ENCODE measurements around the gene GALR3.

GALR3 gene

GRCh38 chr22:37827056-37827455 is 3.9 kb downstream of the GALR3 start:
- TF ChIP-seq TAF1 (IDR thresholded peaks at IDR 0.05; ENCODE audit: borderline replicate concordance, insufficient read depth, low read length): no peak
- TF ChIP-seq, protein P1, sequence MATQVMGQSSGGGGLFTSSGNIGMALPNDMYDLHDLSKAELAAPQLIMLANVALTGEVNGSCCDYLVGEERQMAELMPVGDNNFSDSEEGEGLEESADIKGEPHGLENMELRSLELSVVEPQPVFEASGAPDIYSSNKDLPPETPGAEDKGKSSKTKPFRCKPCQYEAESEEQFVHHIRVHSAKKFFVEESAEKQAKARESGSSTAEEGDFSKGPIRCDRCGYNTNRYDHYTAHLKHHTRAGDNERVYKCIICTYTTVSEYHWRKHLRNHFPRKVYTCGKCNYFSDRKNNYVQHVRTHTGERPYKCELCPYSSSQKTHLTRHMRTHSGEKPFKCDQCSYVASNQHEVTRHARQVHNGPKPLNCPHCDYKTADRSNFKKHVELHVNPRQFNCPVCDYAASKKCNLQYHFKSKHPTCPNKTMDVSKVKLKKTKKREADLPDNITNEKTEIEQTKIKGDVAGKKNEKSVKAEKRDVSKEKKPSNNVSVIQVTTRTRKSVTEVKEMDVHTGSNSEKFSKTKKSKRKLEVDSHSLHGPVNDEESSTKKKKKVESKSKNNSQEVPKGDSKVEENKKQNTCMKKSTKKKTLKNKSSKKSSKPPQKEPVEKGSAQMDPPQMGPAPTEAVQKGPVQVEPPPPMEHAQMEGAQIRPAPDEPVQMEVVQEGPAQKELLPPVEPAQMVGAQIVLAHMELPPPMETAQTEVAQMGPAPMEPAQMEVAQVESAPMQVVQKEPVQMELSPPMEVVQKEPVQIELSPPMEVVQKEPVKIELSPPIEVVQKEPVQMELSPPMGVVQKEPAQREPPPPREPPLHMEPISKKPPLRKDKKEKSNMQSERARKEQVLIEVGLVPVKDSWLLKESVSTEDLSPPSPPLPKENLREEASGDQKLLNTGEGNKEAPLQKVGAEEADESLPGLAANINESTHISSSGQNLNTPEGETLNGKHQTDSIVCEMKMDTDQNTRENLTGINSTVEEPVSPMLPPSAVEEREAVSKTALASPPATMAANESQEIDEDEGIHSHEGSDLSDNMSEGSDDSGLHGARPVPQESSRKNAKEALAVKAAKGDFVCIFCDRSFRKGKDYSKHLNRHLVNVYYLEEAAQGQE (IDR thresholded peaks at IDR 0.05; ENCODE audit: insufficient read depth in 1 of 2, low read depth in 2 of 2, low read length in 2 of 2): no peak
- no peak for TF ChIP-seq POLR2AphosphoS5 (IDR thresholded peaks at IDR 0.05; ENCODE audit: low read depth, low read length)
- TF ChIP-seq FOXP2 (optimal IDR thresholded peaks at IDR 0.05; ENCODE audit: borderline replicate concordance, extremely low read depth, extremely low read length, insufficient read depth): no peak
- no peak for TF ChIP-seq SIN3A (IDR thresholded peaks at IDR 0.05; ENCODE audit: borderline replicate concordance, insufficient read depth, low read length)

DNA sequence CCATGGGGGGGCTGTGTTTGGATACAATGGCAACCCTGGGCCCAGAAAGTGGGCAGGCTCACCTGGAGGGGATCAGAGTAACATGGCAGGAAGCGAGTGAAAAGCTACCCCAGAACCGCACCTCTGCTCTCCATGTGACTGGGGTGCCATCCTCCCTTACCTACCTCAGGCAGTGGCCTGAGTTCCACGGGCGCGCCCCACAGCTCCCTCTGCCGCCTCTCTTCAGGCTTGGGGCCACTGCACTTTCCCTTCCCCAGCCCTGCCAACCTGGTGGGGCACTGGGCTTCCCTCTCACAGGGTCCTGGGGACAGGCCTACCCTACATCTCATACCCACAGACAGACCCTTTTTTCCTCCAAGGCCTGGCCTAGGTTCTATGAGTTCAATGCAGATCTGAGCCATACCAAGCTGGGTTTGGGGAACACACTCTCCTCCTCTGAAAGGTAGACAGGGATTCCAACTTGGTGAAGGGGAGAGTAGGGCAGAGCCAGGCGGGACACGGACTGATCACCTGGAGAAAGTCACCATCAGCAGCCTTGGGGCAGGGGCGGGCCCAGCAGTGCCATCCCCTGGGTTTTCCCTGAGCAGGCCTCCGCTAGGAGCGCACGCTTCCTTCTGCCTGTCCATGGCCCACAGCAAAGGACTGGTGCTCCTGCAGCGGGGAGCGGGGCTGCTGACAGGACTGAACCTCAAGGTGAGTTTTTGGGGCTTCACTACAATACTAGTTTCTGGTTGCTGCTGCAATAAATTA is 7.1 kb downstream of the GALR3 start:
- TF ChIP-seq TAF1 (IDR thresholded peaks at IDR 0.05; ENCODE audit: borderline replicate concordance, insufficient read depth, low read length) (no peak), FOXP2 (optimal IDR thresholded peaks at IDR 0.05; ENCODE audit: borderline replicate concordance, extremely low read depth, extremely low read length, insufficient read depth) (no peak), POLR2AphosphoS5 (IDR thresholded peaks at IDR 0.05; ENCODE audit: low read depth, low read length) (no peak), SIN3A (IDR thresholded peaks at IDR 0.05; ENCODE audit: borderline replicate concordance, insufficient read depth, low read length) (no peak)
- TF ChIP-seq, protein P1 (IDR thresholded peaks at IDR 0.05; ENCODE audit: insufficient read depth in 1 of 2, low read depth in 2 of 2, low read length in 2 of 2): no peak

DNA sequence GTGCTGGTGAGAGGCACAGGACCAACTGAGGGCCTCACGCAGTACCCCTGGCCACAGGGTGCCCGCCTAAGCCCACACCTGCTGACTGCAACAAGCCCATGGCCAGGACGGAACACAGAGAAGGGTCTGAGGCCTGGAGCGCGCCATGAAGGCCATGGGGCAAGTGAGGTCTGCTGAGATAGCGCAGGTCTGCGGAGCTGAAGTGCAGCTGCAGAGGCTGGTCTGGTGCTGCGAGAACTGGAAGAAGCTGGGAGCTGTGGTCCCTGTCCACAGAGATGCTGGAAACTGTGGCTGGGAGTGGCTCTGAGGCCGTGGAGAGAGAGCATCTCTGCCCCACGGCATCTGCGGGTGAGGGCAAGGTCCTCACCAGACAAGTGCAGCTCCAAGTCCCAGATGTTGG is 8.3 kb downstream of the GALR3 start:
- TF ChIP-seq, protein P1 (IDR thresholded peaks at IDR 0.05; ENCODE audit: insufficient read depth in 1 of 2, low read depth in 2 of 2, low read length in 2 of 2): no peak
- TF ChIP-seq POLR2AphosphoS5 (IDR thresholded peaks at IDR 0.05; ENCODE audit: low read depth, low read length) (no peak), TAF1 (IDR thresholded peaks at IDR 0.05; ENCODE audit: borderline replicate concordance, insufficient read depth, low read length) (no peak), FOXP2 (optimal IDR thresholded peaks at IDR 0.05; ENCODE audit: borderline replicate concordance, extremely low read depth, extremely low read length, insufficient read depth) (no peak), SIN3A (IDR thresholded peaks at IDR 0.05; ENCODE audit: borderline replicate concordance, insufficient read depth, low read length) (no peak)

DNA sequence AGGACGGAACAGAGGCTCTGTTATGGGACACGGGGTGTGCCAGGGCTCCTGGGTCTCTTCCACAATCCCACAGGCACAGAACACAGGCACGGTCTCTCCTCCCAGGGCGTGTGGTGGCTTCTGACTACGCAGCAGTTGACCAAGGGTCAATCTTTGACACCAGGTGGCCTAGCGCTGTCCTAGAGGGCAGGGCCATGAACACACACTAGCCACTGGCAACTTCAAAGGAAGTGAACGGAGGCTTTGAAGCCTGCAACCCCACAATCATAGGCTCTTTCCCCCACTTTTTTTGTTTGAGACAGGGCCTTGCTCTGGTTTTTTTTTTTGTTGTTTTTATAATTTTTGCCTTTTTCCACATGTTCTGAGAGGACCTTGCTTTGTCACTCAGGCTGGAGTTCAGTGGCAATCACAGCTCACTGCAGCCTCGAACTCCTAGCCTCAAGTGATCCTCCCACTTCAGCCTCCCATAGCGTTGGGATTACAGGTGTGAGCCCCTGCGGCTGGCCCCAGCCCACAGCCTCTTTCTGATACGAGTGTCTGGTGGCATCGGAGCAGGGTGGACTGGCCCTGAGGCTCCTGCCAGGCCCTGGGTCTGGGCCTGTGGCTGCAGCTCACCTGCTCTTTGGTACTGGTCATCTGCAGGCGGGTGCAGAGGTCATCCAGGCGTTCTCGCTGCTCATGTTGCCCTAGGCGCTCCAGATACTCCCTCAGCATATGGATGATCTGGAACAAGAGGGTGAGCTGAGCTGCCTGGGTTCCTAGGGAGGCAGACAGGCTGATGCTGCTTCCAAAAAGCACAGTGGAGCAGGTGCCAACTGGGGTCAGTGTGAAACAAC is 9.1 kb downstream of the GALR3 start:
- TF ChIP-seq, protein P1 (IDR thresholded peaks at IDR 0.05; ENCODE audit: insufficient read depth in 1 of 2, low read depth in 2 of 2, low read length in 2 of 2): no peak
- TF ChIP-seq POLR2AphosphoS5 (IDR thresholded peaks at IDR 0.05; ENCODE audit: low read depth, low read length) (no peak), TAF1 (IDR thresholded peaks at IDR 0.05; ENCODE audit: borderline replicate concordance, insufficient read depth, low read length) (no peak), FOXP2 (optimal IDR thresholded peaks at IDR 0.05; ENCODE audit: borderline replicate concordance, extremely low read depth, extremely low read length, insufficient read depth) (no peak), SIN3A (IDR thresholded peaks at IDR 0.05; ENCODE audit: borderline replicate concordance, insufficient read depth, low read length) (no peak)
